ENCODE measurements around the gene KCNB1.

GRCh38 chr20:49395659-49396058, 86.8 kb downstream of the KCNB1 start:
- TF ChIP-seq CTCF (conservative IDR thresholded peaks at IDR 0.05 in 1 of 2, IDR thresholded peaks at IDR 0.05 in 1 of 2; ENCODE audit: low read depth in 1 of 2, low read length in 2 of 2) (no peak), EZH2 (IDR thresholded peaks at IDR 0.05; ENCODE audit: low read length, missing control alignments) (no peak)

All from fibroblast of lung (primary cell).